ENCODE data around the gene BCL2L2. TPM values are rescaled to one million over a fixed set of nuclear protein-coding genes. Genes with fewer than 3 reads are reported as not detected.

Gene BCL2L2
- total RNA-seq, 1 experiment from 2014 or later = 41.2 TPM

GRCh38 chr14:23281247-23281646, 25.4 kb upstream of the BCL2L2 start:
- TF ChIP-seq CTCF (IDR thresholded peaks at IDR 0.05; ENCODE audit: unreplicated experiment) = no peak
- H3K27ac Mint-ChIP-seq (ENCODE audit: low read depth, unreplicated experiment) = no peak overlapping the region
- no TSS peak for BruUV-seq (replicated peaks)
- peaks cover 8% of the 10 kb centered on the region for H3K4me1 Mint-ChIP-seq (ENCODE audit: insufficient read depth, unreplicated experiment)
- CTCF ChIA-PET = interaction anchor here (0.7 to 2.0 kb wide), 6 partner anchors 11 to 160 kb away, joined by 3 to 7 read pairs (median 3); no protein-coding TSS in a partner anchor
- intact Hi-C loops (cut with micrococcal nuclease) = no loop called here
- no peaks in the 10 kb centered on the region for H3K9me3 Mint-ChIP-seq (ENCODE audit: unreplicated experiment)
- no peak for DNase-seq (ENCODE audit: unreplicated experiment)
- no peaks in the 10 kb centered on the region for H3K27me3 Mint-ChIP-seq (ENCODE audit: insufficient read depth, unreplicated experiment)
- POLR2A ChIA-PET = no interaction called here
- no peak overlapping the region for H3K4me3 Mint-ChIP-seq (ENCODE audit: unreplicated experiment)
- H3K36me3 Mint-ChIP-seq (ENCODE audit: insufficient read depth, unreplicated experiment) = no peaks in the 10 kb centered on the region

- TSS peak; percentile 35 for BruUV-seq (replicated peaks)
- Mint-ChIP-seq H3K4me3 (ENCODE audit: unreplicated experiment) (peak overlapping the region; percentile 97), H3K27ac (ENCODE audit: low read depth, unreplicated experiment) (peak overlapping the region; percentile 75), H3K9me3 (ENCODE audit: unreplicated experiment) (no peaks in the 10 kb centered on the region), H3K4me1 (ENCODE audit: insufficient read depth, unreplicated experiment) (peaks cover 8% of the 10 kb centered on the region), H3K27me3 (ENCODE audit: insufficient read depth, unreplicated experiment) (no peaks in the 10 kb centered on the region), H3K36me3 (ENCODE audit: insufficient read depth, unreplicated experiment) (no peaks in the 10 kb centered on the region)
- intact Hi-C loops (cut with micrococcal nuclease) = loop anchor here (5.0 kb wide), 1 partner anchor 98 kb away; no protein-coding TSS in a partner anchor
- TF ChIP-seq CTCF (IDR thresholded peaks at IDR 0.05; ENCODE audit: unreplicated experiment) = no peak
- ChIA-PET POLR2A (interaction anchor here (0.7 to 4.5 kb wide), 10 partner anchors 10 to 282 kb away, joined by 3 to 60 read pairs (median 10); partner anchors contain the start of genes BCL2L2, PABPN1, PPP1R3E and THTPA), CTCF (interaction anchor here (0.6 to 2.1 kb wide), 4 partner anchors 15 to 161 kb away, joined by 3 to 14 read pairs (median 7); partner anchors contain the start of gene PPP1R3E)
- peak; percentile 28 for DNase-seq (ENCODE audit: unreplicated experiment)
Measured at GRCh38 chr14:23284654-23285529, 21.7 kb upstream of the BCL2L2 start.

GRCh38 chr14:23285530-23286019, 21.1 kb upstream of the BCL2L2 start:
- H3K27ac Mint-ChIP-seq (ENCODE audit: low read depth, unreplicated experiment) = peak overlapping the region; percentile 75
- peaks cover 8% of the 10 kb centered on the region for H3K4me1 Mint-ChIP-seq (ENCODE audit: insufficient read depth, unreplicated experiment)
- no peak for DNase-seq (ENCODE audit: unreplicated experiment)
- H3K36me3 Mint-ChIP-seq (ENCODE audit: insufficient read depth, unreplicated experiment) = no peaks in the 10 kb centered on the region
- no peak for TF ChIP-seq CTCF (IDR thresholded peaks at IDR 0.05; ENCODE audit: unreplicated experiment)
- POLR2A ChIA-PET = interaction anchor here (0.7 to 4.5 kb wide), 16 partner anchors 9 to 281 kb away, joined by 3 to 60 read pairs (median 5); partner anchors contain the start of genes ACIN1, BCL2L2, C14orf119 and PABPN1
- CTCF ChIA-PET = interaction anchor here (0.6 to 2.8 kb wide), 4 partner anchors 10 to 162 kb away, joined by 3 to 27 read pairs (median 12); no protein-coding TSS in a partner anchor
- peak overlapping the region; percentile 97 for H3K4me3 Mint-ChIP-seq (ENCODE audit: unreplicated experiment)
- H3K27me3 Mint-ChIP-seq (ENCODE audit: insufficient read depth, unreplicated experiment) = no peaks in the 10 kb centered on the region
- no TSS peak for BruUV-seq (replicated peaks)
- intact Hi-C loops (cut with micrococcal nuclease) = loop anchor here (5.0 kb wide), 1 partner anchor 98 kb away; no protein-coding TSS in a partner anchor
- no peaks in the 10 kb centered on the region for H3K9me3 Mint-ChIP-seq (ENCODE audit: unreplicated experiment)

All from MCF 10A (cell line).